Measurements from ENCODE around the gene MCCD1. TPM values are rescaled to one million over a fixed set of nuclear protein-coding genes. Genes with fewer than 3 reads are reported as not detected.

The MCCD1 gene
- total RNA-seq, 1 donor from 2014 or later = not detected

GRCh38 chr6:31558318-31558625, 29.5 kb downstream of the MCCD1 start:
- Mint-ChIP-seq H3K9me3 (no peaks in the 10 kb centered on the region), H3K27ac (no peak overlapping the region), H3K4me1 (ENCODE audit: unreplicated experiment) (no peaks in the 10 kb centered on the region), H3K27me3 (no peaks in the 10 kb centered on the region), H3K4me3 (no peak overlapping the region), H3K36me3 (peaks cover 13% of the 10 kb centered on the region)
- no peak for TF ChIP-seq CTCF (conservative IDR thresholded peaks at IDR 0.05)
- no peak for DNase-seq (ENCODE audit: extremely low spot score, unreplicated experiment)

GRCh38 chr6:31558631-31559500, 30.1 kb downstream of the MCCD1 start:
- Mint-ChIP-seq H3K27ac (no peak overlapping the region), H3K4me1 (ENCODE audit: unreplicated experiment) (no peaks in the 10 kb centered on the region), H3K36me3 (peaks cover 13% of the 10 kb centered on the region), H3K27me3 (peaks cover 2% of the 10 kb centered on the region), H3K9me3 (no peaks in the 10 kb centered on the region), H3K4me3 (no peak overlapping the region)
- no peak for DNase-seq (ENCODE audit: extremely low spot score, unreplicated experiment)
- TF ChIP-seq CTCF (conservative IDR thresholded peaks at IDR 0.05) = no peak

GRCh38 chr6:31559606-31559957, 30.8 kb downstream of the MCCD1 start:
- no peak overlapping the region for H3K4me3 Mint-ChIP-seq
- peaks cover 3% of the 10 kb centered on the region for H3K27me3 Mint-ChIP-seq
- H3K27ac Mint-ChIP-seq = no peak overlapping the region
- H3K9me3 Mint-ChIP-seq = no peaks in the 10 kb centered on the region
- H3K4me1 Mint-ChIP-seq (ENCODE audit: unreplicated experiment) = no peaks in the 10 kb centered on the region
- H3K36me3 Mint-ChIP-seq = peaks cover 13% of the 10 kb centered on the region
- TF ChIP-seq CTCF (conservative IDR thresholded peaks at IDR 0.05) = no peak
- DNase-seq (ENCODE audit: extremely low spot score, unreplicated experiment) = no peak

GRCh38 chr6:31559958-31560696, 31.4 kb downstream of the MCCD1 start:
- Mint-ChIP-seq H3K4me3 (no peak overlapping the region), H3K4me1 (ENCODE audit: unreplicated experiment) (no peaks in the 10 kb centered on the region), H3K27me3 (peaks cover 3% of the 10 kb centered on the region), H3K36me3 (peaks cover 13% of the 10 kb centered on the region), H3K9me3 (no peaks in the 10 kb centered on the region), H3K27ac (no peak overlapping the region)
- DNase-seq (ENCODE audit: extremely low spot score, unreplicated experiment) = no peak
- TF ChIP-seq CTCF (conservative IDR thresholded peaks at IDR 0.05) = no peak

- Mint-ChIP-seq H3K27ac (no peak overlapping the region), H3K9me3 (no peaks in the 10 kb centered on the region), H3K4me1 (ENCODE audit: unreplicated experiment) (no peaks in the 10 kb centered on the region), H3K27me3 (peaks cover 3% of the 10 kb centered on the region), H3K36me3 (peaks cover 13% of the 10 kb centered on the region), H3K4me3 (no peak overlapping the region)
- no peak for TF ChIP-seq CTCF (conservative IDR thresholded peaks at IDR 0.05)
- no peak for DNase-seq (ENCODE audit: extremely low spot score, unreplicated experiment)
Observed at GRCh38 chr6:31560697-31561058, 31.9 kb downstream of the MCCD1 start.
